Measurements from ENCODE around the gene ZNF81. TPM values are rescaled to one million over a fixed set of nuclear protein-coding genes. Genes with fewer than 3 reads are reported as not detected.
"Not testable (repeated sequence)": the region's sequence is repeated elsewhere in the genome, so short reads cannot be mapped to it uniquely, and the experiment has no call there.

Gene ZNF81
- total and polyA plus RNA-seq, 2 of the 4 experiments (the other 2 are of a cell fraction) = 2.1 to 4.5 TPM

GRCh38 chrX:47803103-47803502, 33.6 kb upstream of the ZNF81 start:
- WGBS, 2 experiments (ENCODE audit: extremely low coverage in 2 of 2, insufficient read length in 1 of 2) = no CpG with 5 or more reads among the region's 21 CpGs
- ATAC-seq (ENCODE audit: low read depth); in situ Hi-C loops (cut with MboI; ENCODE audit: low sequenced_read_pairs); H3K4me3 ChIP-seq (ENCODE audit: insufficient read depth, low read depth, low read length); DNase-seq; H3K4me2 ChIP-seq (ENCODE audit: low read depth, low read length); H3K14ac ChIP-seq (replicated peaks; ENCODE audit: low read depth, low read length); H3K23ac ChIP-seq (ENCODE audit: low read depth, low read length); H3K4ac ChIP-seq (ENCODE audit: low read depth, low read length); H2AK9ac ChIP-seq (replicated peaks; ENCODE audit: low read depth, low read length, poor library complexity); H4K91ac ChIP-seq (ENCODE audit: insufficient read depth, low read depth, low read length); dilution Hi-C loops (cut with HindIII; ENCODE audit: low sequenced_read_pairs, unreplicated experiment); H3K56ac ChIP-seq (ENCODE audit: extremely low read depth, insufficient read depth, low read length); CTCF ChIA-PET; H2BK120ac ChIP-seq (ENCODE audit: low read depth, low read length); H3K36me3 ChIP-seq (ENCODE audit: control insufficient read depth, insufficient read depth, low read length); H3K9ac ChIP-seq (ENCODE audit: low read depth, low read length); H3K79me1 ChIP-seq (ENCODE audit: low read depth in 1 of 2, low read length in 2 of 2); H4K5ac ChIP-seq (ENCODE audit: low read depth, low read length); H3K27me3 ChIP-seq (ENCODE audit: control insufficient read depth, insufficient read depth, low read length); H2AK5ac ChIP-seq (ENCODE audit: low read depth, low read length); H4K20me1 ChIP-seq (ENCODE audit: insufficient read depth, low read length); BruUV-seq (replicated peaks); H2BK20ac ChIP-seq (ENCODE audit: low read depth, low read length); H4K8ac ChIP-seq (ENCODE audit: low read depth in 2 of 2, low read length in 2 of 2); H2BK15ac ChIP-seq (ENCODE audit: low read depth, low read length); intact Hi-C loops (cut with micrococcal nuclease); H2BK5ac ChIP-seq (ENCODE audit: low read depth, low read length, poor library complexity, severe bottlenecking); H3K27ac ChIP-seq (ENCODE audit: insufficient read depth, low read length); H3K9me3 ChIP-seq (ENCODE audit: control insufficient read depth, insufficient read depth, low read length); H3K18ac ChIP-seq (ENCODE audit: low read depth, low read length); H3K4me1 ChIP-seq (ENCODE audit: control insufficient read depth, insufficient read depth, low read length); H2AFZ ChIP-seq (replicated peaks; ENCODE audit: low read length, poor library complexity); POLR2A ChIA-PET (ENCODE audit: unreplicated experiment); H3K9me1 ChIP-seq (ENCODE audit: insufficient read depth, low read length): not testable (repeated sequence)
